Measurements from ENCODE around the gene MZB1.
A peak's percentile ranks its signal among the peaks of the same experiment; 100 is the strongest.

MZB1 gene

DNA sequence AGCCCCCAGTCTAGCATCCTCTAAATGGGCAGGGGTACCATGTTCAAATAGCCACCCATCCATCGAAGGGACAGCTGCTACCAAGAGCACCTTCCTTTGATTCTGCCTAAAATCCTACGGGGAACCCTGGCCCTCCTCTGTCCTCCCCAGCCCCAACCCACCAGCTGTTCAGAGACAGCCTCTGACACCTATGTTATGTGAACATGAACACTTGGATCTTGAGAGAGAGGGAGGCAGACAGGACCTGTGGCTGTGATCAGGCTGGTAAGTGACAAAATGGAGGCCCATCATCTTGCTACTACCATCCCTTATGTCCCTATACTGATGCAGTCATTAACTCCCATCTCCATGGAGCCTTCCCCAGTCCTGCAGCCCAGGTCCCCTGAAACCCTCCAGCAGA lies 14.8 kb downstream of the MZB1 start:
- ChIA-PET CTCF (interaction anchor here (0.7 kb wide), 1 partner anchor 94 kb away, joined by 5 read pairs; no protein-coding TSS in a partner anchor), POLR2A (ENCODE audit: low non-redundant PET) (no interaction called here)
- TF ChIP-seq, protein P1, sequence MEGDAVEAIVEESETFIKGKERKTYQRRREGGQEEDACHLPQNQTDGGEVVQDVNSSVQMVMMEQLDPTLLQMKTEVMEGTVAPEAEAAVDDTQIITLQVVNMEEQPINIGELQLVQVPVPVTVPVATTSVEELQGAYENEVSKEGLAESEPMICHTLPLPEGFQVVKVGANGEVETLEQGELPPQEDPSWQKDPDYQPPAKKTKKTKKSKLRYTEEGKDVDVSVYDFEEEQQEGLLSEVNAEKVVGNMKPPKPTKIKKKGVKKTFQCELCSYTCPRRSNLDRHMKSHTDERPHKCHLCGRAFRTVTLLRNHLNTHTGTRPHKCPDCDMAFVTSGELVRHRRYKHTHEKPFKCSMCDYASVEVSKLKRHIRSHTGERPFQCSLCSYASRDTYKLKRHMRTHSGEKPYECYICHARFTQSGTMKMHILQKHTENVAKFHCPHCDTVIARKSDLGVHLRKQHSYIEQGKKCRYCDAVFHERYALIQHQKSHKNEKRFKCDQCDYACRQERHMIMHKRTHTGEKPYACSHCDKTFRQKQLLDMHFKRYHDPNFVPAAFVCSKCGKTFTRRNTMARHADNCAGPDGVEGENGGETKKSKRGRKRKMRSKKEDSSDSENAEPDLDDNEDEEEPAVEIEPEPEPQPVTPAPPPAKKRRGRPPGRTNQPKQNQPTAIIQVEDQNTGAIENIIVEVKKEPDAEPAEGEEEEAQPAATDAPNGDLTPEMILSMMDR (conservative IDR thresholded peaks at IDR 0.05; ENCODE audit: low read depth), result no peak
- DNase-seq (ENCODE audit: low spot score), result no peak
- H3K27ac ChIP-seq, result peak overlapping the region; percentile 93

DNA sequence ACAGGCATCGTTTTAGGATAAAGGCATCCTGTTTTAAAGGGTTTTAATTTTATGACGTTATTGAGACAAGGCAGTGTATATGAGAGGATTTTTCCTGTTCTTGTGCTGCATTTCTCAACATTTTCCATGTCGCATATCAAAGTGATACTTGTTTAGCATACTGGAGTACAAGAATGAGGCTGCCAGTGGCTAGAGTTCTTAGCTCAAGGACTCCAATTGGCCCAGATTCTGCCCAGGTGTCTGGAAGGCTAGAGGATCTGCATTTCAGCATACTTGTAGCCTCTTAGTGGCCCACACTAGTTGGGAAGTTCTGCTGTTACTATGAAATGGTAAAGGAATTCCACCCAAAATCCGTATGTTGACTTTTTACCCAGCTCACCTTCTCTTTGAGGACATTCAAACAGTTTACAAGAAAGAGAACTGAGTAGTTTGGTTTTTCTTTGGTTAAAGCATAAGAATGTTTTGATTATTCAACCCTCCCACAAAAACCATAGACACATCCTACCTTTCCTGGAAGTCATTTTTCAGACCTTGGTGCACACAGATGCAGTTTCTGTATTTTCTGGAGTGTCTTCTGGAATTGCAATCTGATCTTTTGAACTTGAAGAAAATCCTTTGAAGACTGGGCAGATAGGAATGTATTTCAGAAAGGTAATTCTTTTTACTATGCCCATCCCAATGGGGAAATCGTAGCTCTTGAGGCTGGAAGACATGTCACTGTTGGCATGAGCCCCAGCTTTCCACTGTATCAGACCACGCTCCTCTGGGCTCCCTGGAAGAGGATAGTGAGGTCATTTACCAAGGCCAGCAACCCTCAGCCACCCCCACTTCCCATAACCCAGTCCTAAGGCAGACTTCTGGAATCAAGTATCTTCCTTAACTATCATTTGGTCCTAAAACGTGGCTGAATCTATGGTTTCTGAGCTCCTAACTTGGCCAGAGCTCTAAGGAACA lies 18.0 kb downstream of the MZB1 start:
- peak overlapping the region; percentile 93 for H3K27ac ChIP-seq
- TF ChIP-seq, protein P1 (conservative IDR thresholded peaks at IDR 0.05; ENCODE audit: low read depth), result no peak
- no peak for DNase-seq (ENCODE audit: low spot score)
- ChIA-PET POLR2A (ENCODE audit: low non-redundant PET) (no interaction called here), CTCF (interaction anchor here (0.8 kb wide), 1 partner anchor 198 kb away, joined by 3 read pairs; no protein-coding TSS in a partner anchor)

DNA sequence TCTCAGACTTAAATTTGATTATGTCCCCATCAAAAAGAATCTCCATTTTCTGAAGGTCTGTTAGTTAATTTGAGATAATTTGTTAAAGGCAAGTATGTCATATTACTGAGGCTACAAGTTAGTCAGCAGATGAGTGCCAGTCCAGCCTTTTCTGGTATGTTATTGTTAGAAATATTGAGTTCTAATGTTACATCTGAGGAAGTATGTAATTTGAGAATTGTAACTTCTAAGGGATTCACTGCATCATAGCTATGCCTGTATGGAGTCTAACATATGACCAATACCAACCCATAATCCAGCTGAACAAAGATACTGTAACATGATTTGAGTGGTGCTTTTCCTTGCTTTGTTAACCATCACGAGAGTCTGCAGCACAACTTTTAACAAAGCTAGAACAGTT lies 20.5 kb downstream of the MZB1 start:
- CTCF ChIA-PET, result interaction anchor here (0.7 kb wide), 1 partner anchor 18 kb away, joined by 3 read pairs; no protein-coding TSS in a partner anchor

DNA sequence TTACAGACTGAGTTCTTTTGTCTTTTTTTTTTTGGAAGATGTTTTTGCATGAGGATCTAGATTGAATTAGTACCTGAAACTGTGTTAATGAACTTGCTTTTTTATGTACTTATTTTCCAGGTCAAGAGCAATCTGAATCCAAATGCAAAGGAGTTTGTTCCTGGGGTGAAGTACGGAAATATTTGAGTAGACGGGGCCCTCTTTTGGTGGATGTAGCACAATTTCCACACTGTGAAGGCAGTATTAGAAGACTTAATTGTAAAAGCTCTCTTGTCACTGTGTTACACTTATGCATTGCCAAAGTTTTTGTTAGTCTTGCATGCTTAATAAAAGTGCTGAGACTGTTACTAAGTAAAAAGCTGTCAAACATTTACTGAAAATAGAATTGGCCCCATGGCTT lies 21.1 kb downstream of the MZB1 start:
- no peak for DNase-seq (ENCODE audit: low spot score)
- TF ChIP-seq, protein P1 (conservative IDR thresholded peaks at IDR 0.05; ENCODE audit: low read depth), result no peak
- H3K27ac ChIP-seq, result no peak overlapping the region
- ChIA-PET CTCF (interaction anchor here (0.6 kb wide), 1 partner anchor 627 kb away, joined by 8 read pairs; no protein-coding TSS in a partner anchor), POLR2A (ENCODE audit: low non-redundant PET) (interaction anchor here (0.6 kb wide), 1 partner anchor 33 kb away, joined by 3 read pairs; no protein-coding TSS in a partner anchor)

More for the DNA sequence above, 20.5 kb downstream of the MZB1 start:
- POLR2A ChIA-PET (ENCODE audit: low non-redundant PET), result no interaction called here
- DNase-seq (ENCODE audit: low spot score), result no peak
- TF ChIP-seq, protein P1 (conservative IDR thresholded peaks at IDR 0.05; ENCODE audit: low read depth), result no peak
- no peak overlapping the region for H3K27ac ChIP-seq

DNA sequence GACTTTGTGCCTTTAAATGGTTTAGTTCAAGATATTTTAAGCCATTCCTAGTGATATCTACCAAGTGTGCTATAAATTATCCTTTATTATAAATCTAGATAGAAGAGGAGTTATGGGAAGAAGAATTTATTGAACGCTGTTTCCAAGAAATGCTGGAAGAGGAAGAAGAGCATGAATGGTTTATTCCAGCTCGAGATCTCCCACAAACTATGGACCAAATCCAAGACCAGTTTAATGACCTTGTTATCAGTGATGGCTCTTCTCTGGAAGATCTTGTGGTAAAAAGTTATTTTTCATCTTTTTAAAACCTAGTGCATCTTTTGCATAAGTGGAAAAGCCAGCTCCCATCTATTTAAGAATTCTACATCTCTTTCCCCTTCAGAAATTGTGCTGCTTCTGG lies 25.2 kb downstream of the MZB1 start:
- POLR2A ChIA-PET (ENCODE audit: low non-redundant PET), result no interaction called here
- H3K27ac ChIP-seq, result no peak overlapping the region
- CTCF ChIA-PET, result interaction anchor here (0.5 kb wide), 1 partner anchor 724 kb away, joined by 3 read pairs; no protein-coding TSS in a partner anchor
- DNase-seq (ENCODE audit: low spot score), result no peak
- TF ChIP-seq, protein P1 (conservative IDR thresholded peaks at IDR 0.05; ENCODE audit: low read depth), result no peak

DNA sequence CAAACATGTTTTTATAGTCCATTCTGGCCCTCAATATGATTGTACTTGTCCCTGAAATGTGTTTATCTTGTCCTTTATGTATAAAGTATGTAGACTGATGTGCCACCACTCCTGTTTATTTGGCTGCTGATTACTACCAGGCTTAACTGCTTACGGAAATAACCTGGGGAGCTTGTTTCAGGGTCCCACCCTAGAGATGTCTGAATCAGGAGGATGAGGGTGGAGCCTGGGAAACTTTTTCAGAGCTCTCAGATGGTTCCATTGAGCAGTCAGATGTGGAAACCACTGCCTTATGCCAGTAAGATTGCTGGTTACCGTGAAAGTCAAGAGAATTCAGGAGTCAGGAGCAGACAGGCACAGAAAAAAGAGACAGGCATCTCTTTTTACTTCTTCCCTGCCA lies 25.8 kb downstream of the MZB1 start:
- H3K27ac ChIP-seq, result no peak overlapping the region
- CTCF ChIA-PET, result interaction anchor here (0.5 kb wide), 1 partner anchor 723 kb away, joined by 3 read pairs; no protein-coding TSS in a partner anchor
- TF ChIP-seq, protein P1 (conservative IDR thresholded peaks at IDR 0.05; ENCODE audit: low read depth), result no peak
- POLR2A ChIA-PET (ENCODE audit: low non-redundant PET), result no interaction called here
- no peak for DNase-seq (ENCODE audit: low spot score)
